ENCODE measurements around the gene GJC1.
A peak's percentile ranks its signal among the peaks of the same experiment; 100 is the strongest.

GJC1 gene

GRCh38 chr17:44829523-44830358 lies at the start of gene GJC1:
TSS of gene GJC1 (minus strand) at chr17:44830287. CDS start at chr17:44805817, 24,470 bp downstream.
- DNase-seq: peak in 1 of 2 experiments; percentile 79

GRCh38 chr17:44879376-44879775 lies 49.3 kb upstream of the GJC1 start:
- no peak for DNase-seq

- peak in 1 of 2 experiments; percentile 42 for DNase-seq
Observed at GRCh38 chr17:44878627-44879221, 48.6 kb upstream of the GJC1 start.

- no peak for DNase-seq
Observed at GRCh38 chr17:44877121-44877520, 47.0 kb upstream of the GJC1 start.

GRCh38 chr17:44875761-44876160 lies 45.7 kb upstream of the GJC1 start:
- no peak for DNase-seq

- no peak for DNase-seq
Observed at GRCh38 chr17:44872131-44872768, 42.2 kb upstream of the GJC1 start.

- DNase-seq: no peak
Observed at GRCh38 chr17:44871556-44871955, 41.5 kb upstream of the GJC1 start.

GRCh38 chr17:44867841-44868240 lies 37.8 kb upstream of the GJC1 start:
- no peak for DNase-seq

- no peak for DNase-seq
Observed at GRCh38 chr17:44865931-44866330, 35.8 kb upstream of the GJC1 start.

- peak; percentile 67 to 85 for DNase-seq
Observed at GRCh38 chr17:44865231-44865660, 35.2 kb upstream of the GJC1 start.

- no peak for DNase-seq
Observed at GRCh38 chr17:44864831-44865230, 34.7 kb upstream of the GJC1 start.

- no peak for DNase-seq
Observed at GRCh38 chr17:44863061-44863918, 33.2 kb upstream of the GJC1 start.

GRCh38 chr17:44862278-44862914 lies 32.3 kb upstream of the GJC1 start:
- no peak for DNase-seq

- no peak for DNase-seq
Observed at GRCh38 chr17:44859701-44860100, 29.6 kb upstream of the GJC1 start.

- DNase-seq: no peak
Observed at GRCh38 chr17:44854192-44854591, 24.1 kb upstream of the GJC1 start.

- DNase-seq: no peak
Observed at GRCh38 chr17:44850612-44851011, 20.5 kb upstream of the GJC1 start.

GRCh38 chr17:44850025-44850424 lies 19.9 kb upstream of the GJC1 start:
- no peak for DNase-seq

GRCh38 chr17:44848961-44849489 lies 18.9 kb upstream of the GJC1 start:
- no peak for DNase-seq

GRCh38 chr17:44848257-44848795 lies 18.2 kb upstream of the GJC1 start:
- no peak for DNase-seq

- DNase-seq: peak in 1 of 2 experiments; percentile 63
Observed at GRCh38 chr17:44847586-44847985, 17.5 kb upstream of the GJC1 start, which contains the start of gene HIGD1B. TSS of gene HIGD1B (plus strand) at chr17:44847883. CDS start at chr17:44848153, 270 bp downstream.

GRCh38 chr17:44846206-44846605 lies 16.1 kb upstream of the GJC1 start:
- no peak for DNase-seq

- DNase-seq: no peak
Observed at GRCh38 chr17:44844390-44844830, 14.3 kb upstream of the GJC1 start.

Data from NCI-H526 (cell line).